ENCODE data around the gene OR52L1.

Gene OR52L1

DNA sequence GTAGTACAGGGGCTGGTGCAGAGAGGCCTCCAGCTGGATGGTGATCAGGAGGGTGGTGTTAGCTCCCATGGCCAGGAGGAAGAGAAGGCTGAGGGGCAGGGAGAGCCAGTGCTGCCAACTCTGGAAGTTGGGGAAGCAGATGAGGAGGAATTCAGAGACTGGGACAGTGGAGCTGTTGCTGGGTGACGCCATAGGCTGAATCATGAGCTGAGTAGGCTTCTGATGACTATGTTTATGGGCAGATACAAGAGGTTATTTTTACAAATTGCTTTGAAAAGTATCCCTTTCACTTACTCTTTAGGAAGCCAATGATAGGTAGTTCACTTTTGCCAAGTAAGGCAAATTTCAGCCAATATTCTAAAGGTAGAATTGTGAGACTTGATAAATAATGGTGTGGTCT, 40.7 kb upstream of the OR52L1 start:
- Histone ChIP-seq H3K4me1 (ENCODE audit: control insufficient read depth, insufficient read depth, low read length) (no peaks in the 10 kb centered on the region), H3K4me3 (ENCODE audit: low read depth, low read length) (no peak overlapping the region), H3K9me3 (ENCODE audit: control insufficient read depth, insufficient read depth, low read depth, low read length) (no peaks in the 10 kb centered on the region), H3K27ac (ENCODE audit: extremely low read depth, low read depth, low read length) (no peak overlapping the region), H3K36me3 (ENCODE audit: control insufficient read depth in 2 of 2, insufficient read depth in 1 of 2, low read length in 2 of 2) (no peaks in the 10 kb centered on the region)
- ChIA-PET CTCF (interaction anchor here (0.6 to 0.7 kb wide), 3 partner anchors 215 to 335 kb away, joined by 3 to 4 read pairs (median 3); no protein-coding TSS in a partner anchor), POLR2A (no interaction called here)
- TF ChIP-seq ZNF114 (tag by site-specific recombination; IDR thresholded peaks at IDR 0.05) (no peak), ZNF555 (tag by site-specific recombination; conservative IDR thresholded peaks at IDR 0.05) (no peak), ZNF211 (tag by site-specific recombination; IDR thresholded peaks at IDR 0.05; ENCODE audit: low read depth) (no peak), ZNF837 (tag by site-specific recombination; IDR thresholded peaks at IDR 0.05) (no peak), BCL11A (tag by site-specific recombination; IDR thresholded peaks at IDR 0.05; ENCODE audit: low read depth) (no peak), ZNF654 (tag by site-specific recombination; IDR thresholded peaks at IDR 0.05; ENCODE audit: low read depth) (no peak), ZIC2 (tag by site-specific recombination; IDR thresholded peaks at IDR 0.05) (no peak), ZNF132 (tag by site-specific recombination; IDR thresholded peaks at IDR 0.05; ENCODE audit: borderline replicate concordance) (no peak), ZNF202 (tag by site-specific recombination; IDR thresholded peaks at IDR 0.05; ENCODE audit: borderline replicate concordance) (no peak), ZNF48 (tag by site-specific recombination; IDR thresholded peaks at IDR 0.05) (no peak), ZNF529 (tag by site-specific recombination; IDR thresholded peaks at IDR 0.05; ENCODE audit: insufficient replicate concordance) (no peak), GLI2 (tag by site-specific recombination; IDR thresholded peaks at IDR 0.05; ENCODE audit: borderline replicate concordance, low read depth) (no peak), ZSCAN23 (tag by site-specific recombination; IDR thresholded peaks at IDR 0.05) (no peak)
- TF ChIP-seq, protein P1, sequence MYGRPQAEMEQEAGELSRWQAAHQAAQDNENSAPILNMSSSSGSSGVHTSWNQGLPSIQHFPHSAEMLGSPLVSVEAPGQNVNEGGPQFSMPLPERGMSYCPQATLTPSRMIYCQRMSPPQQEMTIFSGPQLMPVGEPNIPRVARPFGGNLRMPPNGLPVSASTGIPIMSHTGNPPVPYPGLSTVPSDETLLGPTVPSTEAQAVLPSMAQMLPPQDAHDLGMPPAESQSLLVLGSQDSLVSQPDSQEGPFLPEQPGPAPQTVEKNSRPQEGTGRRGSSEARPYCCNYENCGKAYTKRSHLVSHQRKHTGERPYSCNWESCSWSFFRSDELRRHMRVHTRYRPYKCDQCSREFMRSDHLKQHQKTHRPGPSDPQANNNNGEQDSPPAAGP (tag by site-specific recombination; IDR thresholded peaks at IDR 0.05): no peak
- TF ChIP-seq, protein P2, sequence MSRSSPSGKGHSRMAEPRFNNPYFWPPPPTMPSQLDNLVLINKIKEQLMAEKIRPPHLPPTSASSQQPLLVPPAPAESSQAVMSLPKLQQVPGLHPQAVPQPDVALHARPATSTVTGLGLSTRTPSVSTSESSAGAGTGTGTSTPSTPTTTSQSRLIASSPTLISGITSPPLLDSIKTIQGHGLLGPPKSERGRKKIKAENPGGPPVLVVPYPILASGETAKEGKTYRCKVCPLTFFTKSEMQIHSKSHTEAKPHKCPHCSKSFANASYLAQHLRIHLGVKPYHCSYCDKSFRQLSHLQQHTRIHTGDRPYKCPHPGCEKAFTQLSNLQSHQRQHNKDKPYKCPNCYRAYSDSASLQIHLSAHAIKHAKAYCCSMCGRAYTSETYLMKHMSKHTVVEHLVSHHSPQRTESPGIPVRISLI (tag by site-specific recombination; IDR thresholded peaks at IDR 0.05): no peak
- TF ChIP-seq, protein P3, sequence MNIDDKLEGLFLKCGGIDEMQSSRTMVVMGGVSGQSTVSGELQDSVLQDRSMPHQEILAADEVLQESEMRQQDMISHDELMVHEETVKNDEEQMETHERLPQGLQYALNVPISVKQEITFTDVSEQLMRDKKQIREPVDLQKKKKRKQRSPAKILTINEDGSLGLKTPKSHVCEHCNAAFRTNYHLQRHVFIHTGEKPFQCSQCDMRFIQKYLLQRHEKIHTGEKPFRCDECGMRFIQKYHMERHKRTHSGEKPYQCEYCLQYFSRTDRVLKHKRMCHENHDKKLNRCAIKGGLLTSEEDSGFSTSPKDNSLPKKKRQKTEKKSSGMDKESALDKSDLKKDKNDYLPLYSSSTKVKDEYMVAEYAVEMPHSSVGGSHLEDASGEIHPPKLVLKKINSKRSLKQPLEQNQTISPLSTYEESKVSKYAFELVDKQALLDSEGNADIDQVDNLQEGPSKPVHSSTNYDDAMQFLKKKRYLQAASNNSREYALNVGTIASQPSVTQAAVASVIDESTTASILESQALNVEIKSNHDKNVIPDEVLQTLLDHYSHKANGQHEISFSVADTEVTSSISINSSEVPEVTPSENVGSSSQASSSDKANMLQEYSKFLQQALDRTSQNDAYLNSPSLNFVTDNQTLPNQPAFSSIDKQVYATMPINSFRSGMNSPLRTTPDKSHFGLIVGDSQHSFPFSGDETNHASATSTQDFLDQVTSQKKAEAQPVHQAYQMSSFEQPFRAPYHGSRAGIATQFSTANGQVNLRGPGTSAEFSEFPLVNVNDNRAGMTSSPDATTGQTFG (tag by site-specific recombination; IDR thresholded peaks at IDR 0.05; ENCODE audit: borderline replicate concordance): no peak
- TF ChIP-seq, protein P4, sequence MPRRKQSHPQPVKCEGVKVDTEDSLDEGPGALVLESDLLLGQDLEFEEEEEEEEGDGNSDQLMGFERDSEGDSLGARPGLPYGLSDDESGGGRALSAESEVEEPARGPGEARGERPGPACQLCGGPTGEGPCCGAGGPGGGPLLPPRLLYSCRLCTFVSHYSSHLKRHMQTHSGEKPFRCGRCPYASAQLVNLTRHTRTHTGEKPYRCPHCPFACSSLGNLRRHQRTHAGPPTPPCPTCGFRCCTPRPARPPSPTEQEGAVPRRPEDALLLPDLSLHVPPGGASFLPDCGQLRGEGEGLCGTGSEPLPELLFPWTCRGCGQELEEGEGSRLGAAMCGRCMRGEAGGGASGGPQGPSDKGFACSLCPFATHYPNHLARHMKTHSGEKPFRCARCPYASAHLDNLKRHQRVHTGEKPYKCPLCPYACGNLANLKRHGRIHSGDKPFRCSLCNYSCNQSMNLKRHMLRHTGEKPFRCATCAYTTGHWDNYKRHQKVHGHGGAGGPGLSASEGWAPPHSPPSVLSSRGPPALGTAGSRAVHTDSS (tag by site-specific recombination; IDR thresholded peaks at IDR 0.05): no peak
- TF ChIP-seq, protein P5, sequence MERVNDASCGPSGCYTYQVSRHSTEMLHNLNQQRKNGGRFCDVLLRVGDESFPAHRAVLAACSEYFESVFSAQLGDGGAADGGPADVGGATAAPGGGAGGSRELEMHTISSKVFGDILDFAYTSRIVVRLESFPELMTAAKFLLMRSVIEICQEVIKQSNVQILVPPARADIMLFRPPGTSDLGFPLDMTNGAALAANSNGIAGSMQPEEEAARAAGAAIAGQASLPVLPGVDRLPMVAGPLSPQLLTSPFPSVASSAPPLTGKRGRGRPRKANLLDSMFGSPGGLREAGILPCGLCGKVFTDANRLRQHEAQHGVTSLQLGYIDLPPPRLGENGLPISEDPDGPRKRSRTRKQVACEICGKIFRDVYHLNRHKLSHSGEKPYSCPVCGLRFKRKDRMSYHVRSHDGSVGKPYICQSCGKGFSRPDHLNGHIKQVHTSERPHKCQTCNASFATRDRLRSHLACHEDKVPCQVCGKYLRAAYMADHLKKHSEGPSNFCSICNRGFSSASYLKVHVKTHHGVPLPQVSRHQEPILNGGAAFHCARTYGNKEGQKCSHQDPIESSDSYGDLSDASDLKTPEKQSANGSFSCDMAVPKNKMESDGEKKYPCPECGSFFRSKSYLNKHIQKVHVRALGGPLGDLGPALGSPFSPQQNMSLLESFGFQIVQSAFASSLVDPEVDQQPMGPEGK (tag by site-specific recombination; IDR thresholded peaks at IDR 0.05): no peak

Data from HEK293 (cell line).